GM21723 (cell line): ENCODE results near the gene PLPP3.

Experiments
- ATAC-seq: cut with Tn5 transposase; IDR thresholded peaks from one replicate; pipeline ENCODE4 v1.9.1; 2021; ENCODE audit warnings: mild to moderate bottlenecking, moderate library complexity; ENCODE audit not compliant: unreplicated experiment

PLPP3 gene

DNA sequence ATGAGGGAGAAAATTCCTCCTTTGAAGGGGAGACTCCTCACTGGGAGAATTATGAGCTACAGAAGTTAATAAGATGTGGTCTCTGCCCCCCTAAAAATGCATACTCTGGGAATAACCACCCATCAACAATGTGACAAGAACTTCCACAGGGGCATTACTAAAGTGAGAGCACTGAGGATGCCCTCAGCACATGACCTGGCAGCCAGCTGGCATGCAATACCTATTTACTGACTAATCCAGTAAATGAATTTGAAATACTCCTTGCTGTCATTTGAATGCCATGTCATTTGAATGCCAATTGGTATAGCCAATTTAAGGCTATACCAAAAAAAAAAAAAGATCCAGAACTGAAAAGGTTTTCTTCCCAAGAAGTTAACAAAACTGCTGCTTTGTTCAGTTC lies 30.8 kb downstream of the PLPP3 start:
- ATAC-seq: no peak

DNA sequence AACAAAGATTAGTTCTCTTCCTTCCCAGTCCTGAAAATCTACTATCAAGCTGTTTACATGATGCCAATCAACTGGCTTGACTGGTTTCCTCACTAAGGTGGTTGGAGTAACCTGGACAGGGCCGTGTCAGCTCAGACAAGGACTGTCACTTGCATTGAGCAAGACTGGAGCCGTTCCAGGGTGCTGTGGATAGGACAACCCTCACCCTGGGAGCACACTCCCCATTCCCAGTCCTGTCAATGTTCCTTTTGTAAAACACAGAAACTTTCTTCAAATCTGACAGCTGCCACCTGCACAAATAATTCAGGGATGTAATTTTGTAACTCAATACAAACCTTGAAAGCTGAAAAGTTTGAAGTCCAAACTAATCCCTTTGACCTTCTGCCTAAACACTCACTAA lies 31.4 kb downstream of the PLPP3 start:
- no peak for ATAC-seq

DNA sequence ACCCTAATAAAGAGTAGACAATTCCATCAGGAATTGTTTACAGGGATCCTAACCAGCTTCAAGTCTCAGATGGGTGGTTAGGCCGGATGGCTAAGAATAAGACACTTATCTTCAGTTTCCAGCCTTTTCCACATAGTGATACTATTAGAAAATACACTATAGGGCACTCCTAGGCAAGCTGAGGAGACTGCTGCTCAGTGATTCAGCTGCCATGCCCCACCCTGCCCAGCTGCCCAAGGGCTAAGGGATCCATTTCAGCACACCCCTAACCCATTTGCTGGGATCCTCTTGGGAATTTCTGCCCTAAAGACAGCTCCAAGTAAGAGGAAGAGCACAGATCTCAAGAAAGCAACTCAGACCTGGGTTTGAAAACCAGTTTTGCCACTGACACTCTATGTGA lies 31.9 kb downstream of the PLPP3 start:
- ATAC-seq: no peak

DNA sequence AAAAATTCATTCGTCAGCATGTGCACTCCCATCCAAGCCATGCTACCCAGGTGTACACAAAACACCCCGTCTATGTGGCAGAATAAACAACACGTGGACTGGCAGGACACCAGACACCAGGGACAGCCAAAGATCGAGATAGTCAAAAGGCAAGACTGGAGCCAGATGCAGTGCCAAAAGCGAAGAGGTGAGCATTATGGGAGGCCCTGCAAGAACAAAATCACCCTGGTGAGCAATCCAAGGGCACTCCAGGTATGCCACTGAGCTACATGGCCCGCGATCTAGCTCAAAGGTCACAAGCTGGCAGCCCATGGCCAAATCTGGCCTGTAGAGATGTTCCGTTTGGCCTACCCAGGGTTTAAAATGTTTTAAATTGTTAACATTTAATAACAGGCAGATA lies 33.7 kb downstream of the PLPP3 start:
- ATAC-seq: no peak

DNA sequence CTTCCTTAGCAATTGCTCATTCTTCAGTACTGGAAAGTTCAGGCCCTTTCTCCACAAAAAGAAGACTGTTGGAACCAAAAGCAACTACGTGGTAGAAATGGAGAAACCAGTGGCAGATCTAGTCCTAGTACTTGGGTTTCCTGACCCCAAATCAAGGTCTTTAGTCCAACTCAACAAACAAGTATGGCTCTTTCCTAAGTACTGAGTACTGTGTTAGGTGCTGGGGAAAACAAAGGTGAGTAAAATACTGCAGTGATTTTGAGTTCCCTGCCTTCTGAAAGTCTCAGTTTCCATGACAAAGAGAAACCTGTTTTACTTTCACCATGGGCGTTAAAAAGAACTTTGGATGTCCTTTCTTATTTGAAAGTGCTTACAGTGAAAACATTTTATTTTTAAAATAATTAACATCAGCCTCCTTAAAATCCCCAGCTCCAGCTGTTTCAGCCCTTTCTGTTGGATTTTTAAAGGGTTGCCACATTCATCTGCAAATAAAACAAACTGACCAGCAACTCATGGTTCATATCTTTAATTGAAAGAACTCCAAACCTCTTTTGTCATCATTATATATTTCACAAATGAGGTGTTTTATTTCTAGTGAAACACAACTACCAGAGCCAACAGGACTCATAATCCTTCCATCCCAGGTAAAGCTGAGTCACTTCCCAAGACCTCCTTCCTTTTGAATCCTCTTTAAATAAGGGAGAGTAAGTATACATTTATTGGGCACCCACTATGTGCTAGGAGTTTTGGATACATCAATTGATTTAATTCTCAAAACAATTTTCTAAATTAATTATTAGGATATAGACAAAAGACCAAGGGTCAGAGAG lies 35.4 kb downstream of the PLPP3 start:
- ATAC-seq: no peak

DNA sequence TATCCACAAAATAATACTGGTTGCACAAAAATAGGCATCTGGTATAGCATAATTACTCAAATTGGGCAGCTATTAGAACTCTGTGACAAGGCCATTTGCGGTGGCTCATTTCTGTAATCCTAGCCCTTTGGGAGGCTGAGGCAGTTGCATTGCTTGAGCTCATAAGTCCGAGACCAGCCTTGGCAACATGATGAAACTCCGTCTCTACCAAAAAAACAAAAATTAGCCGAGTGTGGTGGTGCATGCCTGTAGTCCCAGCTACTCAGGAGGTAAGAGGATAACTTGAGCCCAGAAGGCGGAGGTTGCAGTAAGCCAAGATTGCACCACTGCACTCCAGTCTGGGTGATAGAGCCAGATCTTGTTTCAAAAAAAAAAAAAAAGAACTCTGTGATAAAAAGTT lies 36.7 kb downstream of the PLPP3 start:
- ATAC-seq: no peak

DNA sequence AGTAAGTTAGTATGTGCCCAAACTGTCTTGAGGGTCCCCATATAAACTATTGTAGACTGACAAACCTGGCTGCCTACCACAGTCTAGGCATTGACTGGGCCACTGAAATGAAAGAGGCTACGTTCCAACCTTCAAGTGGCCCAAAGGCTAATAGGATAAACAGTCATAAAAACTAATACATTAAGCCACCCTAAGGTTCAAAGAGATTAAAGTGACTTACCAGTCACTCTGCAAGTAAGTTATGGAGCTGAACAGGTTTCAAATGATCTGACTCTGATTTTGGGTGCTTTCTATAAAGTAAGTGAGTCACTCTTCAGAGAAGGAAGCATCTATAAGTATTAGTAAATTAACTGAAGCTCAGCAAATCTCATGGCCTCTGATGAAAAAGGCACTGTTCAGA lies 38.0 kb downstream of the PLPP3 start:
- ATAC-seq: no peak

DNA sequence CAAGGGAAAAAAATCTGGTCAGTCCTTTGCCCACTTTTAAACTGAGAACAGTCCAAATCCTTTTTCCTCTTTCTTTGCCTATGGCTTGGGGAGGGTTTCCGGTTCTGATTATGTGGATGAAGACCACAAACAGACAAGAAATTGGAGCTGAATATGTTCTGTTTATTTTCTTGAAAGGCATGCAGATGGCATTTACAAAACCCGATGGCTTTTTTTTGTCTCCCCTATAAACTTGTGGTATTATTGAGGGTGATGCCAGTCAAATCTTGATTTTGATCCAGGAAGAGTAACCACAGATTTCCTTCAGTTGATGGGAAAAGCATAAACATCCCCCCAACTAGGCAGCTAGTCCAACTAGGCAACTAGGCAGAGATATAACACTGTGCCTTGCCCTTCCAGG lies 38.9 kb downstream of the PLPP3 start:
- no peak for ATAC-seq

DNA sequence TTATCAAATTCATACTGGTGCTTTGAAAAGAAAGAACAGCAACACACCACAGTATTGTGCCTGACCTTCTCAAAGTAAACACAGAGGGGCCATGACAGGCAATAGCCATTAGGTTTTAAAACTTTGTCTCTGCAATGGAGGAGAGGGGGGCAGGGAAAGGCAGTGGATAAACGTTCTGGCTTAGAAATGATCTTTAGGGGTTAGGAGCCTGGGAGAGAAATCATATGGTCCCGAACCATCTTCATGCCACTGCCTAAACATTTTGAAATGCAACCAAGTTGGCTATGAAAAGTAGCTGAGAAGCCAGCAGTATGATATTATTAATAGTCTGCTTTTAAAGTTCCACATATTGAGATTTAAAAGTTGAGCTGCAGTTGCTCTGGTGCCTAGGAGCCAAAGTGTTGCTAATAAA lies 39.8 kb downstream of the PLPP3 start:
- no peak for ATAC-seq

DNA sequence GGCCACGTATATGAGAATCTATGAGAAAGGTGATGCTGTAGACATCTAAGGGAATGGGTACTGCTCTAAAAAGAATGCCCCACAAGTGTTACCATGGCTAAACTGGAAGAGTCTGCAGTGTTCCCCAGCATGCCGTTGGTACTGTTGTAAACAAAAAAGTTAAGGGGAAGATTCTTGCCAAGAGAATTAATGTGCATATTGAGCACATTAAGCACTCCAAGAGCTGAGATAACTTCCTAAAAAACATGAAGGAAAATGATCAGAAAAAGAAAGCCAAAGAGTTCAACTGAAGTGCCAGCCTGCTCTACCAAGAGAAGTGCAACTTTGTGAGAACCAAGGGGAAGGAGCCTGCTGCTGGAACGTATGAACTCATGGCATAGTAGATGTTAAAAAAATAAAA lies 40.8 kb downstream of the PLPP3 start:
- no peak for ATAC-seq

DNA sequence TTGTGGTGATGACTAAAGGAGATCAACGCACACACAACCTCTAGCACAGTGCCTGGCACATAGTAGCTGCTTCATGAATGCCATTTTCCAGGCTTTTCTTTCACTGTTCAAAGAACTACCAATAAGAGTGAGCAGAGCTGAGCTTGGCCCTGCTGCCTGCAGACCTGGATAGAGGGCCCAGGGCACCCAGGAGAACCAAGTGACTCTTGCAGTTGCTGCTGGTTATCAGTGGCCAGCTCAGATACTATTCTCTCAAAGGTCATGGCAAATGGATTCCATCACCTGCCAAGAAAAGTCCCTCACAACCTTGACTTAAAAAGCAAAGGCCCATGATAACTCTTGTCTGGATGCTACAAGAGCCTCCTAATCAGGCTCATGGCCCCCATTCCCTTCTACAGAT lies 41.7 kb downstream of the PLPP3 start:
- no peak for ATAC-seq

DNA sequence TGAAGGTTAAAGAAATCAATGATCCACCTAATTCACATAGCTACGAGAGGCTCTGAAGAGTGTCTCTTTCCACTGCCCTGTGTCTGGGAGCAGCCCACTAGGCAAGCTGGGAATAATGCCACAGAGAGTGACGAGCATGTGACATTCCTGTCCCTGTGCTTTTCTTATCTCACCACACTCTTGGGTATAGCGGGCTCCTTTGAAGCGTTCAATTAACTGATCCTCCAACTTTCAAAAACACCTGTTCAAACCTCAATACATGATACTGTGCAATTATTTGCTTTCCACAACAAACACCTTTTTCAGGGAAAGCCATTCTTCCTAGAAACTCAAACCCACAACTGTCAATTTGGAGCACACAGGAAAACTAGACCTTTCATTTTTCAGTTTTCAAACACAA lies 43.4 kb downstream of the PLPP3 start:
- no peak for ATAC-seq

DNA sequence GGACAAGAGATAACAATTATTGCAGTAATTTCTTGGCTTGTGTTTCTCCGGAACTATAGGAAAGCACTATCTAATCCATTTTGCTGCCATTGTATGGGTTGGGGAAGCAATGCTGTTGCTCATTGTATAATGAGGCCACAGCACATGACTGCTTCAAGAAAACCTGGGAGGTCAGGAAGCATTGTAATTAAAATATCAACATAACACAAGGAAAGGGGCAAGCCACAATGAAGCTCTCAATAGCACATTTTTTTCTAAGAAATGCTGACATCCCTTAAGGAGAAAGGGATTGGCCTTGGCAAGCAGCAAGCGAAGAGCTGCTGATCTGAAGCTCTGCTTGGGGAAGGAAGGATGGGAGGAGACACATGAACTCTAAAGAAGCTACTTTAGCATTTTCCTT lies 44.0 kb downstream of the PLPP3 start:
- ATAC-seq: no peak

DNA sequence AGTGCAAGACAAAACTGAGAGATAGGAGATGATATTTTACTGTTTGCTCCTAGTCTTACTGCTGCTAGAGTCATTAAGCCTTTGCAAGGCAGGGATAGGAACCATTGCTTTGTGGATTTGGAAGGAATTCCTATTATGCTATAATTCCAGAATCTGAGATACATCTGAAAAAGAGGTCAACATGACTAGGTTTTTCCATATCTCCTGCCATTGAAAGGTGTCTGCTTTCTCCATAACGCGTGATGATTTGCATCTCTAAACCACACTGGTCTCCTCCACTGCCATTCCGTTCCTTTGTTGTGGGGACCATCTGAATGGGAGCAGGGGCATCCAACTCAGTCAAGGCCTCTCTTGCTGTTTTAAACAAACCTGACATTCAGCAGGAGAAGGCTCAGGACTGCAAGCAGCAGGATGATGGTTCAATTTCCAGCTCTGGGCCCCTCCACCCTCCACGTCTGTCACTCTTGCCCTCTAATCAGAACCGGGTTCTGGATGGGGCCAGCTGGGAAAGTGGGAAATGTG lies 45.2 kb downstream of the PLPP3 start:
- no peak for ATAC-seq

DNA sequence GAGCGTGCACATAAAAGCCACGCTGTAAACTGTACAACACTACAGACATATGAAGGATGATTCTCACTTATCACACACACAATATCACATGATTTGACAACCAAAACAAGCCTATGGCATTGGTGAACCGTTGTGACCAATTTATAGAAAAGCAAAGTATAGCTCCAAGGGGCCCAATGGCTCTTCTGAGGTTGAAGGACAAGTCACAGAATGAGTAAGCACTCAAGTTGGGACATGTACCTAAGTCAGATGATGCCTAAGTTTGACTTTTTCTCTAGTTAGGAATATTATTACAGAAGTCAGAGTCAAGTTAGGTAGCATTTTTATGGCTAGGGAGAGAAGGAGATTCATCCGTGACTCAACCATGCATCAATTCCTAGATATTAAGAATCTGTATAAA lies 45.7 kb downstream of the PLPP3 start:
- peak; percentile 65 for ATAC-seq

DNA sequence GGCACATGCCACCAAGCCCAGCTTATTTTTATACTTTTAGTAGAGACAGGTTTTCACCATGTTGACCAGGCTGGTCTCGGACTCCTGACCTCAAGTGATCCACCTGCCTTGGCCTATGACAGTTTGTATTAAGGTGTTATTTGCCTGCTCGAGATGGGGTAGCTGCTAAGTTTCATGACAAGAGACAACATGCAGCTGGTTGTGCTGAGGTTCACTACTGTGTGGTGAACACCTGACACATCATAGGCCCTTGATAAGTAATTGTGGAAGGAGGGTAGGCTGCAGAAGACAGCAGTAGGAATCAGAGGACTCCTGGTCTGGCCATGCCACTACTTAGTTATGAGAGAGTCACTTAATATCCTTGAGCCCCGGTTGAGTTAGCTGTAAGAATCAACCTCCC lies 46.2 kb downstream of the PLPP3 start:
- peak; percentile 18 for ATAC-seq

DNA sequence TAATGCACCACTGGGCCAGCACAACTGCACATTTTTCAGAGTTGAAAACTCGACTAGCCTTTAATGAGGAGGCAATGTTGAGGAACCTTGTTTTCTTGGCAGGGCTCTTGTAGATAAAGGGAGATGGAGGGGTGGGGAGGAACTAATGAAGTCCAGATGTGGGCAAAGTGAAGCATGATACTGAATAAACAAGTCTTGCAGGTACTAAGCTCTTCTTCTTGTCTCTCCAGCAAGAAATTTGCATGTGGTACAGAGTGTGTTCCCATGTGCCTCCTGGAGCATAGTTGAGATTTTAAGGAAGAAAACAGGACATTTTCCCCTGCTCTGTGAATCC lies 47.0 kb downstream of the PLPP3 start:
- ATAC-seq: no peak

DNA sequence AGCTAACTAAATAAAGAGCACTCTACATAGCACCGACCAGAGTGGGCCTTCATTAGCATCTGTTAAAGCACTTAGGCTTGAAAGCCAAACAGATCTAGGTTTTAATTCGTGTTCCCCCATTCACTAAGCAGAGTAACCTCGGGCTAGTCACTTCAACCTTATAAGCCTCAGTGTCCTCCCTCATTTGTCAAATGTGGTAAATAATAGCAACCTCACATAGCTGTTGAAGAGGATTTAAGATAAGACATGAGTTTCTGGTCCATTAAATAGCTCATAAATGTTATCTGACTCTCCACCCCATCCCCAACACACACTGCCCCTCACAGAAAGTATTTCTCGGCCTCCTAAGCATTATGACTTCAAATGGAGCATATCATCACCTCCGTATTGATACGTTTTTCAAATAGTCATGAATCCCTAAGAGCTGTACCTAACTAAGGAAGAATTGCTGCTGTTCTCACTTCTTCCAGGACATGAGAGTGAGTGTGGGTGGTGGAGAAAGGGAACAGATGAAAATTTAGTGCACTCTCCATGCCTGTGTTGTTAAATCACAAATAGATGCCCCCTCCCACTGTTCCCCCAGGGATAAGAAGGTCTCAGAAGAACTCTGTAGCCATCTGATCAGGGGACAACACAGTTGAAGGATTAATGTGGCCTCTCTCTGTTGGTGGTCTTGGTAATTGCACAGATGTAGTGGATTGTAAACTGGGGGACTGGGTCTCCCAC lies 47.6 kb downstream of the PLPP3 start:
- ATAC-seq: no peak

DNA sequence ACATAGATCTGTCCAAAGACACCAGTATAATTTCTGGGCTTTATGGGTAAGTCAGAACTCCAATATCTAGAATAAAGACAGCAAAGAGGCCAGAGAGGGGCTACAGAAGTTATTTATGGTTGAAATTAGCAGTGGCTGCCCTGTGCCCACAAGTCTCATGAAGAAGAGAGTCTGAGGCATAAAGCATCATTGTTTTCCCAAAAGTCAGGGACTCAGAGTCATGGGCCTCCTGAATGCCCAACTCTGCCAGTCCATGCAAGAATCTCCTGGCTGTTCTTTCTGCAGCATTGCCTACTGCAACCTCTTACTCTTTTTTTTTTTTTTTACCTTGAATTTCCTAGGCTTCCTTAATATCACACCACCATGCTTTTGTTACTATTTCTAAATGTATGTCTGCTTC lies 49.6 kb downstream of the PLPP3 start:
- ATAC-seq: no peak

DNA sequence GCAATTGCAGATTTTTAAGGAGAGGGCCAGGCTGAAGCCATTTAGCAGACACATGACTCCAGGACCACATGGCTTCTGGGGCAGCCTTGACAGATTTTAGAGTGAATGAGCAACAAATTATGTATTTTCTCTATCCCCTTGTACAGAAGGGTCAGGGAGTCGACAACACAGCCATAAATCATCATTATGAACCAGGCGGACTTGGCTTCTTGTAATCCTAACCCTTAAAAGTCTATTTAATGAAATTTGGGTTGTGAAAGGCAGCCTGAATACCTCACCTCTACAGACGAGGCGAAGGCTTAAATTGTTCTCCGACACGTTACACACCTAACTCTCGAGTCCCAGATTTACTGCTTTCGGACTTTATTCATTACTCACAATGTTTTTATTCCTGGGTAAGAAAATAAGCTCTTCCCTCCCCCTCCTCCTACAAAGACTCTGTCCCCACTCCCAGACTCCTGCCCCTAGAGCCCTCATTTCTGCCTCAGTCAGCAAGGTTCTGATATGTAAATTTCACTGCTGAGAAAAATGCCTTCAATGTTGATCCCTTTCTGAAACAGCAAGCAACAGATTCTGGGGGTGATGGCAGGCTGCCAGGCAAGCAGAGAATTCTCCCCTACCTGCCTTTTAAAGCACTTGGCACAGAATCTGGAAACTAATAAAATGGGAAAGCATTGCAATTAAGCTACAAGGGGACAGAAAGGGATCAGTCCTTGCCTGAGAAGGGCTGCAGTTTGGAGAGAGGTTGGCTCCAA lies 51.6 kb downstream of the PLPP3 start:
- no peak for ATAC-seq

DNA sequence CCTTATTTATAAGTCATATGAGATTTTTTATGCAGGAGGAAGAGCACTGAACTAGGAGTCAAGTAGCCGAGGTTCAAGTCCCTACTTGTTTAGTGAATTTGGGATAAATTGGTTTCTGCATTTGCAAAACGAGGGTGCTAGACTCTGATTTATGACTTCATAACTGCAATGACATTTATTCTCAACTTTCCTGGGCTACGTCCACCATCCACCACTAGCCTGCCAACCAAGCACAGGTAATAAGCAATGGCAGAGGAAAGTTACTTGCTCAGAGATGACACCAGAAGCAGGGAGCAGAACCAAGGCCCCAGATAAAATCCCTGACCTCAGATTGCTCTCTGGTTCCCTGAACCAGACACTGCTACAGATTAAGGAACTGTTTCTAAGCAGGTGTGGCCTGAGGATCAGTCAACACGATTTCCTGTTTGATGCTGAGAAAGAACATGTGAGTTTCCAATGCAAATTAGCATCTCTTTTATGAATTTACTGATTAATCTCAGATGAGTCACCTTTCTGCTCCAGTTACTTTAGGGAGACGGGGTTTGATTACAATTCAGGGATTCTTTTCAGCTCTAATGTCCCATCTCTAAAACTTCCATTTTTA lies 52.7 kb downstream of the PLPP3 start:
- peak; percentile 79 for ATAC-seq
